Measurements from ENCODE around the gene SLC5A1.

Gene SLC5A1

GRCh38 chr22:32059426-32059825, 16.4 kb downstream of the SLC5A1 start:
- TF ChIP-seq, protein P1, sequence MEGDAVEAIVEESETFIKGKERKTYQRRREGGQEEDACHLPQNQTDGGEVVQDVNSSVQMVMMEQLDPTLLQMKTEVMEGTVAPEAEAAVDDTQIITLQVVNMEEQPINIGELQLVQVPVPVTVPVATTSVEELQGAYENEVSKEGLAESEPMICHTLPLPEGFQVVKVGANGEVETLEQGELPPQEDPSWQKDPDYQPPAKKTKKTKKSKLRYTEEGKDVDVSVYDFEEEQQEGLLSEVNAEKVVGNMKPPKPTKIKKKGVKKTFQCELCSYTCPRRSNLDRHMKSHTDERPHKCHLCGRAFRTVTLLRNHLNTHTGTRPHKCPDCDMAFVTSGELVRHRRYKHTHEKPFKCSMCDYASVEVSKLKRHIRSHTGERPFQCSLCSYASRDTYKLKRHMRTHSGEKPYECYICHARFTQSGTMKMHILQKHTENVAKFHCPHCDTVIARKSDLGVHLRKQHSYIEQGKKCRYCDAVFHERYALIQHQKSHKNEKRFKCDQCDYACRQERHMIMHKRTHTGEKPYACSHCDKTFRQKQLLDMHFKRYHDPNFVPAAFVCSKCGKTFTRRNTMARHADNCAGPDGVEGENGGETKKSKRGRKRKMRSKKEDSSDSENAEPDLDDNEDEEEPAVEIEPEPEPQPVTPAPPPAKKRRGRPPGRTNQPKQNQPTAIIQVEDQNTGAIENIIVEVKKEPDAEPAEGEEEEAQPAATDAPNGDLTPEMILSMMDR (IDR thresholded peaks at IDR 0.05; ENCODE audit: low read depth, low read length), result no peak
- H3K4me3 ChIP-seq (ENCODE audit: low read depth, low read length), result no peak overlapping the region

GRCh38 chr22:32063701-32064100, 20.6 kb downstream of the SLC5A1 start:
- TF ChIP-seq, protein P1 (IDR thresholded peaks at IDR 0.05; ENCODE audit: low read depth, low read length), result no peak
- H3K4me3 ChIP-seq (ENCODE audit: low read depth, low read length), result no peak overlapping the region

GRCh38 chr22:32066820-32067219, 23.8 kb downstream of the SLC5A1 start:
- no peak overlapping the region for H3K4me3 ChIP-seq (ENCODE audit: low read depth, low read length)

DNA sequence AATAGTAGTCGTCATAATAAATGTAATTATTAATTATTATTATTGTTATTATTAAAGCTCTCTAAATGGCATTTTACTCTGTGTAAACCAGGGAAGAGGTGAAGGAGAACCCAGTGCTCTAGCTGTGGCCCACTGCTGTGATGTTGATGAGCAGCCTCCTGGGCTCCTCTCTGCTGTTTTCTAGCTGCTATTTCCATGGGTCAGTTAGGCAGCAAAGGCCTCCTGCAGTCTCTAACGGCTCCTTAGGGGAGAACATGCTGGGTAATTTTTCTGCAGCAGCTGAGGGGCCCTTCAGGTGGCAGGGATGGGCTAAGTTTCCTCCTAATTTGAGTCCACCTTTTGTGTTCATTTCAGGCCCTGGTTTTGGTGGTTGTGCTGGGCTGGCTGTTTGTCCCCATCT, 24.6 kb downstream of the SLC5A1 start:
- TF ChIP-seq, protein P1 (IDR thresholded peaks at IDR 0.05; ENCODE audit: low read depth, low read length), result no peak
- no peak overlapping the region for H3K4me3 ChIP-seq (ENCODE audit: low read depth, low read length)

More at GRCh38 chr22:32066820-32067219, 23.8 kb downstream of the SLC5A1 start:
- TF ChIP-seq, protein P1 (IDR thresholded peaks at IDR 0.05; ENCODE audit: low read depth, low read length), result no peak

DNA sequence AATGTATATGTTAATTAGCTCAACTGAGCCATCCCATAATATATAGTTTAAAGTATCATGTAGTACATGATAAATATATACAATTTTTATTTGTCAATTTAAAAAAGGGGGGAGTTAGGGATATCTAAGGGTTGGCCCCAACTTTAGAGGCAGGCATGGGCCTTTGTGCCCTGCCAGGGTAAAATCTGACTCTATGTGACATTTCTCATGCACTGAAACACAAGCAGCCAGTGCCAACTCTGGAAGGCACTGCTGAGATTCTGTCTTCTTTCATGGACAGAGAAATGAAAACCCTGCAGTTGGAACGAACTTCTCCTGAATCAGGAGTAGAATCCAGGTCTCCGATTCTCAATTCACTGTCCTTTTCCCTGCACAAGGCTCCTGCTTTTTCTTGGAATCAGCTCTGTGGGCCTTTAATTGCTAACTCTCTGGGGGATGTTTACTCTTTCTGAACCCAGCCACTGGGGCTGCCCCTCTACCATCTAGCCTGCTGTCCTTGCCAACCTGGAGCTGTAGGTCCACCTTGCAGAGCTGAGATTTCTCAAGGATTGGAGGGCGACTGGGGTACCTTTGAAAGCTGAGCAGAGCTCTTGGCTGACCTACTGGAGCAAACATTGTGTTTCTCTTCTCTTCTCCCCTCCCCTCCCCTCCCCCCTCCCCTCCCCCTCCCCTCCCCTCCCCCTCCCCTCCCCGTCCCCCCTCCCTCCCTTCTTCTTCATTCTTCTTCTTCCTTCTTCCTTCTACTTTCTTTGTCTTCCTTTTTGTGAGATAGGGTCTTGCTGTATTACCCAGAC, 26.7 kb downstream of the SLC5A1 start:
- TF ChIP-seq, protein P1 (IDR thresholded peaks at IDR 0.05; ENCODE audit: low read depth, low read length), result no peak
- H3K4me3 ChIP-seq (ENCODE audit: low read depth, low read length), result no peak overlapping the region

GRCh38 chr22:32073262-32073661, 30.2 kb downstream of the SLC5A1 start:
- H3K4me3 ChIP-seq (ENCODE audit: low read depth, low read length), result no peak overlapping the region
- TF ChIP-seq, protein P1 (IDR thresholded peaks at IDR 0.05; ENCODE audit: low read depth, low read length), result no peak

GRCh38 chr22:32073823-32074380, 30.8 kb downstream of the SLC5A1 start:
- no peak overlapping the region for H3K4me3 ChIP-seq (ENCODE audit: low read depth, low read length)
- TF ChIP-seq, protein P1 (IDR thresholded peaks at IDR 0.05; ENCODE audit: low read depth, low read length), result no peak

Data from WI38 (cell line).